AG04449 (cell line): ENCODE results near the gene SLC36A2.

ENCODE experiments used
- CTCF ChIA-PET: fragments of 350-600 bp; formaldehyde crosslinking; extraction: SDS; loops from one replicate; lab custom pipeline; 2021; ENCODE audit warnings: antibody characterized with exemption; lab: Yijun Ruan, JAX
- POLR2A ChIA-PET: fragments of 400-600, 350-600 bp; formaldehyde crosslinking; extraction: SDS; loops from one replicate; lab custom pipeline; 2020; ENCODE audit warnings: antibody characterized with exemption, inconsistent platforms; lab: Yijun Ruan, JAX
- DNase-seq: peaks from one replicate; pipeline ENCODE4 v3.0.0-alpha.2; 2010; ENCODE audit warnings: low read depth, low spot score
- H3K4me3 ChIP-seq: 2 replicates; pipeline ENCODE4 v1.5.1; 2011; ENCODE audit warnings: low read depth, mild to moderate bottlenecking, control low read depth, low read length
- TF ChIP-seq, protein P1 (sequence below): IDR thresholded peaks from one replicate; pipeline ENCODE4 v1.5.1; 2011; ENCODE audit warnings: mild to moderate bottlenecking, moderate library complexity, low read length, control low read depth, inconsistent platforms; ENCODE audit not compliant: insufficient read depth; ENCODE audit errors: missing control alignments

Gene SLC36A2

DNA sequence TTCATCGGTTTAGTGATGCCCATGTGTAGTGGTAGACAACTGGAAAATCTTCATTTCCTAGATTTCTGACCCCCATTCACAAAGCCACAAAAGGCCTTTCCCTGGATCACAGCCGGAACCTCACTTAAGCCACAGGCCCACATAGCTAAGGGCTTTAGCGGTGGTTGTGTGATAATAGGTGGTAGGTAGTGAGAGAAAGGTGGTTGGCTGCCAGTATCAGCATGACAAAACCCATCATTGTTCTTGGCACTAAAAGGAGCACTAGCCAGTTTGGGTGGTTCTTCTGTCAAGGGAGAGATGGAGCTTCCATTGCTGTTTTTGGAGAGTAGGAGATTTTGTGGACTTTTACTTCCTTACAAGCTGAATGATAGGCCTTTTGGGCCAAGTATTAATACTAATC lies 9.7 kb upstream of the SLC36A2 start:
- ChIA-PET POLR2A (no interaction called here), CTCF (no interaction called here)
- DNase-seq: no peak
- TF ChIP-seq, protein P1, sequence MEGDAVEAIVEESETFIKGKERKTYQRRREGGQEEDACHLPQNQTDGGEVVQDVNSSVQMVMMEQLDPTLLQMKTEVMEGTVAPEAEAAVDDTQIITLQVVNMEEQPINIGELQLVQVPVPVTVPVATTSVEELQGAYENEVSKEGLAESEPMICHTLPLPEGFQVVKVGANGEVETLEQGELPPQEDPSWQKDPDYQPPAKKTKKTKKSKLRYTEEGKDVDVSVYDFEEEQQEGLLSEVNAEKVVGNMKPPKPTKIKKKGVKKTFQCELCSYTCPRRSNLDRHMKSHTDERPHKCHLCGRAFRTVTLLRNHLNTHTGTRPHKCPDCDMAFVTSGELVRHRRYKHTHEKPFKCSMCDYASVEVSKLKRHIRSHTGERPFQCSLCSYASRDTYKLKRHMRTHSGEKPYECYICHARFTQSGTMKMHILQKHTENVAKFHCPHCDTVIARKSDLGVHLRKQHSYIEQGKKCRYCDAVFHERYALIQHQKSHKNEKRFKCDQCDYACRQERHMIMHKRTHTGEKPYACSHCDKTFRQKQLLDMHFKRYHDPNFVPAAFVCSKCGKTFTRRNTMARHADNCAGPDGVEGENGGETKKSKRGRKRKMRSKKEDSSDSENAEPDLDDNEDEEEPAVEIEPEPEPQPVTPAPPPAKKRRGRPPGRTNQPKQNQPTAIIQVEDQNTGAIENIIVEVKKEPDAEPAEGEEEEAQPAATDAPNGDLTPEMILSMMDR: no peak
- H3K4me3 ChIP-seq: no peak overlapping the region

- TF ChIP-seq, protein P1: no peak
- ChIA-PET POLR2A (no interaction called here), CTCF (interaction anchor here (1.2 kb wide), 1 partner anchor 34 kb away, joined by 3 read pairs; no protein-coding TSS in a partner anchor)
- DNase-seq: no peak
- H3K4me3 ChIP-seq: no peak overlapping the region
Measured at GRCh38 chr5:151351671-151352070, 4.3 kb upstream of the SLC36A2 start.

DNA sequence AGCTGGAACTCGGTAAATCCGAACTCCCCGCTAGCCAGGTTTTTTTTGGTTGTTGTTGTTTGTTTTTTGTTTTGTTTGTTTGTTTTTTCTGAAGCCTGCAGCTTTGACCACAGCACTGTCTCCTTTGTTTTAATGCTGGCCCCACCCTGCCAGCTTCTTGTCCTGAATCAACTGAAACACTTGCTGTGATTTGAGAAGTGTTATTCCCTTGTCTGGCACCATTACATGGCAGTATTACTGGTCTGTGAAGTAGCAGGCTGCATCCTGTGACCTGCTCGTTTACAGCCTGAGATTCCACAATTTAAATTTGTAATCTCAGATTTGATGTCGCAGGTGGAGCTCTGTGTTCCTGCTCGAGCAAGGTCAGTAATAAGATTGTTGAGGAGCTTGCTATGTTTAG lies 1.4 kb upstream of the SLC36A2 start:
- DNase-seq: no peak
- TF ChIP-seq, protein P1: no peak
- no peak overlapping the region for H3K4me3 ChIP-seq
- ChIA-PET POLR2A (no interaction called here), CTCF (no interaction called here)

- ChIA-PET CTCF (no interaction called here), POLR2A (no interaction called here)
- DNase-seq: no peak
- H3K4me3 ChIP-seq: no peak overlapping the region
- TF ChIP-seq, protein P1: no peak
Measured at GRCh38 chr5:151345808-151346478, 1.4 kb downstream of the SLC36A2 start.

DNA sequence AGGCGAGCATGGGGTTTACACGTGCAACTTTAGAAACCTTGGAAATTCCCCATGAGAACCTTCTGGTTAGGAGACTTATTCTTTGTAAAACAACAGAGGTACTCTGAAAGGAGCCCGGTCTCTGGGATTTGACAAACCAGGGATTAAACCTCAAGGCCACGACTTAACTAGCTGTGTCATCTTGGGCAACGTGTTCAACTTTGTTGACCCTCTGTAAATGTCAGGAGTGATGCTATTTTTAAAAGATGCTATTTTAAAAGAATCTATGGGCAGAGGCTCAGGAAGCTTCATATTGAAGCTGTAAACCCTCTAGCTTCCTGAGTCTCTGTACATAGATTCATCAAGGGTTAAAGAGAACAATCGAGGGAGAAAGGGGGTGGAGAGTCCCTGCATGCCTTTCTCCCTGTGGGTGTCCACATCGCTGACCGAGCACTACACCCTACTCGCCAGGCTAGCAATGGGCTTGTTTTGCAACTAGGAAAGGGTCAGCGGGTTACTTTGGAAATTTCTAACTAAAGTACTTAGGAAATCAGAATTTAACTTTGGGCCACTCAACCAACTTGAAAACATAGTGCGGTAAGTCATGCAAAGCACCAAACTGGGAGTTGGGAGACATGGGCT lies 2.1 kb downstream of the SLC36A2 start:
- CTCF ChIA-PET: no interaction called here
- POLR2A ChIA-PET: no interaction called here
- DNase-seq: no peak
- TF ChIP-seq, protein P1: no peak
- H3K4me3 ChIP-seq: no peak overlapping the region

GRCh38 chr5:151344088-151344487 lies 3.3 kb downstream of the SLC36A2 start:
- ChIA-PET CTCF (no interaction called here), POLR2A (no interaction called here)
- TF ChIP-seq, protein P1: no peak
- no peak for DNase-seq
- no peak overlapping the region for H3K4me3 ChIP-seq
